ENCODE data around the gene HIGD2A.

GRCh38 chr5:176382721-176383120, 5.8 kb upstream of the HIGD2A start:
- no peak for TF ChIP-seq SMC3 (conservative IDR thresholded peaks at IDR 0.05; ENCODE audit: poor library complexity)
- no peak for TF ChIP-seq EZH2 (IDR thresholded peaks at IDR 0.05; ENCODE audit: borderline replicate concordance, insufficient read depth, low read length, poor library complexity, severe bottlenecking)

Measured in neural cell (in vitro differentiated cells).